SK-N-SH treated with all-trans-retinoic acid at 6 μM for 48 hours (cell line): ENCODE measurements around the gene KIF21A.

ENCODE experiments used
- ATAC-seq: fragments of 200-7000 bp; cut with Tn5 transposase; 3 replicates; pipeline ENCODE4 v1.9.1; 2020; ENCODE audit warnings: mild to moderate bottlenecking, moderate library complexity
- ARNTL ChIP-seq: fragments of 450-650 bp; formaldehyde crosslinking; IDR thresholded peaks from 2 replicates; pipeline ENCODE4 v1.5.0; 2020; ENCODE audit warnings: low read depth, mild to moderate bottlenecking, moderate library complexity, borderline replicate concordance
- BACH2 ChIP-seq: fragments of 250-450 bp; sonication (Bioruptor Pico); IDR thresholded peaks from 2 replicates; pipeline ENCODE4 v1.9.0; 2021; ENCODE audit warnings: mild to moderate bottlenecking, borderline replicate concordance
- CSDC2 ChIP-seq: fragments of 250-450 bp; sonication (Bioruptor Pico); IDR thresholded peaks from 2 replicates; pipeline ENCODE4 v1.5.0; 2020; ENCODE audit warnings: mild to moderate bottlenecking, moderate library complexity
- ESRRG ChIP-seq: fragments of 250-450 bp; sonication (Bioruptor Pico); IDR thresholded peaks from 2 replicates; pipeline ENCODE4 v1.6.1; 2021; ENCODE audit warnings: mild to moderate bottlenecking
- GLIS3 ChIP-seq: fragments of 250-450 bp; sonication (Bioruptor Pico); IDR thresholded peaks from 2 replicates; pipeline ENCODE4 v1.5.0; 2020; ENCODE audit warnings: mild to moderate bottlenecking, moderate library complexity
- ISL1 ChIP-seq: fragments of 250-450 bp; sonication (Bioruptor Pico); IDR thresholded peaks from 2 replicates; pipeline ENCODE4 v2.1.2; 2022; ENCODE audit warnings: mild to moderate bottlenecking, moderate library complexity
- OSR1 ChIP-seq: fragments of 250-450 bp; sonication (Bioruptor Pico); IDR thresholded peaks from 2 replicates; pipeline ENCODE4 v1.8.0; 2022; ENCODE audit warnings: moderate library complexity, mild to moderate bottlenecking, inconsistent platforms
- POU6F1 ChIP-seq: fragments of 250-450 bp; sonication (Bioruptor Pico); IDR thresholded peaks from 2 replicates; pipeline ENCODE4 v1.8.0; 2021; ENCODE audit warnings: low read depth, mild to moderate bottlenecking, moderate library complexity, borderline replicate concordance
- PPARA ChIP-seq: fragments of 250-450 bp; sonication (Bioruptor Pico); IDR thresholded peaks from 2 replicates; pipeline ENCODE4 v1.5.0; 2020; ENCODE audit warnings: mild to moderate bottlenecking, borderline replicate concordance
- RARB ChIP-seq: fragments of 250-450 bp; sonication (Bioruptor Pico); IDR thresholded peaks from 2 replicates; pipeline ENCODE4 v1.8.0; 2021; ENCODE audit warnings: mild to moderate bottlenecking, moderate library complexity
- TCF4 ChIP-seq: fragments of 250-450 bp; sonication (Bioruptor Pico); IDR thresholded peaks from 2 replicates; pipeline ENCODE4 v1.8.0; 2021; ENCODE audit warnings: mild to moderate bottlenecking, moderate library complexity, borderline replicate concordance
- TOX ChIP-seq: fragments of 250-450 bp; sonication (Bioruptor Pico); IDR thresholded peaks from 2 replicates; pipeline ENCODE4 v1.8.0; 2021; ENCODE audit warnings: mild to moderate bottlenecking, moderate library complexity, borderline replicate concordance
- ZC3H10 ChIP-seq: fragments of 250-450 bp; sonication (Bioruptor Pico); IDR thresholded peaks from 2 replicates; pipeline ENCODE4 v1.5.1; 2021; ENCODE audit warnings: mild to moderate bottlenecking, moderate library complexity
- ZFP3 ChIP-seq: fragments of 250-450 bp; sonication (Bioruptor Pico); IDR thresholded peaks from 2 replicates; pipeline ENCODE4 v1.5.0; 2020; ENCODE audit warnings: mild to moderate bottlenecking, moderate library complexity
- ZFP30 ChIP-seq: fragments of 450-650 bp; formaldehyde crosslinking; IDR thresholded peaks from 2 replicates; pipeline ENCODE4 v1.5.0; 2022; ENCODE audit warnings: mild to moderate bottlenecking, moderate library complexity
- ZNF565 ChIP-seq: fragments of 450-650 bp; formaldehyde crosslinking; conservative IDR thresholded peaks from 2 replicates; pipeline ENCODE4 v1.5.0; 2020; ENCODE audit warnings: low read depth, mild to moderate bottlenecking, moderate library complexity
- ZNF70 ChIP-seq: fragments of 450-650 bp; formaldehyde crosslinking; IDR thresholded peaks from 2 replicates; pipeline ENCODE4 v1.5.0; 2020; ENCODE audit warnings: mild to moderate bottlenecking, moderate library complexity
- ZNF8 ChIP-seq: fragments of 450-650 bp; formaldehyde crosslinking; IDR thresholded peaks from 2 replicates; pipeline ENCODE4 v1.5.0; 2020; ENCODE audit warnings: mild to moderate bottlenecking, moderate library complexity
- TF ChIP-seq, protein P1 (sequence below): fragments of 250-450 bp; sonication (Bioruptor Pico); IDR thresholded peaks from 2 replicates; pipeline ENCODE4 v1.5.1; 2020; ENCODE audit warnings: low read depth, mild to moderate bottlenecking, moderate library complexity
- TF ChIP-seq, protein P2 (sequence below): fragments of 250-450 bp; sonication (Bioruptor Pico); IDR thresholded peaks from 2 replicates; pipeline ENCODE4 v1.5.1; 2021; ENCODE audit warnings: mild to moderate bottlenecking, moderate library complexity
- TF ChIP-seq, protein P3 (sequence below): fragments of 250-450 bp; sonication (Bioruptor Pico); IDR thresholded peaks from 2 replicates; pipeline ENCODE4 v1.5.0; 2020; ENCODE audit warnings: mild to moderate bottlenecking, moderate library complexity
- TF ChIP-seq, protein P4 (sequence below): fragments of 250-450 bp; sonication (Bioruptor Pico); IDR thresholded peaks from 2 replicates; pipeline ENCODE4 v1.8.0; 2020; ENCODE audit warnings: mild to moderate bottlenecking, moderate library complexity, borderline replicate concordance

KIF21A gene

DNA sequence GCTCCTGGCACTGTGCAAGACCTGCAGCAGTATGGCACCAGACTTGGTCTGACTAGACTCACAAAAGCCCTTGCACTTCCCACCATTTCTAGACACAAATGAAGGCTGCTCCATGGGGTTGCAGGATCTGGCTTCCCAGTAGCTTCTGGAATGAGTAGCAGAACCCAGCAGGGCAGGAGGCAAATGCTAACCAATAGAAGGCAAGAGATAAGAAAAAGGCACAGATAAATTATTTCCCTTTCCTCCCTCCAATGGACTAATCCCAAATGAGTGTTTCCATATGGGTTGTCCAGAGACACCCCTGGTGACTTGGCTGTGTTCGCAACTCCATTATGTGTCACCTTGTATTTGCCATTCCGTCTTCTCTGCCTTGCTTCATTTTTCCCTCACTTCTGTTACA lies 49.7 kb downstream of the KIF21A start:
- peak; percentile 18; the same call in 1 of the 3 replicates for ATAC-seq
- TF ChIP-seq ISL1 (CRISPR knock-in tag) (no peak), ZNF565 (CRISPR knock-in tag) (no peak), ZC3H10 (CRISPR knock-in tag) (no peak), ZFP30 (CRISPR knock-in tag) (no peak), TOX (CRISPR knock-in tag) (no peak), PPARA (CRISPR knock-in tag) (no peak), ZNF8 (CRISPR knock-in tag) (no peak), TCF4 (CRISPR knock-in tag) (0 out of 2 replicates have a peak, but pooled peaks have one; percentile 44), CSDC2 (no peak), ZFP3 (no peak), ESRRG (CRISPR knock-in tag) (no peak), RARB (CRISPR knock-in tag) (no peak), OSR1 (no peak), ZNF70 (CRISPR knock-in tag) (no peak)
- TF ChIP-seq, protein P1, sequence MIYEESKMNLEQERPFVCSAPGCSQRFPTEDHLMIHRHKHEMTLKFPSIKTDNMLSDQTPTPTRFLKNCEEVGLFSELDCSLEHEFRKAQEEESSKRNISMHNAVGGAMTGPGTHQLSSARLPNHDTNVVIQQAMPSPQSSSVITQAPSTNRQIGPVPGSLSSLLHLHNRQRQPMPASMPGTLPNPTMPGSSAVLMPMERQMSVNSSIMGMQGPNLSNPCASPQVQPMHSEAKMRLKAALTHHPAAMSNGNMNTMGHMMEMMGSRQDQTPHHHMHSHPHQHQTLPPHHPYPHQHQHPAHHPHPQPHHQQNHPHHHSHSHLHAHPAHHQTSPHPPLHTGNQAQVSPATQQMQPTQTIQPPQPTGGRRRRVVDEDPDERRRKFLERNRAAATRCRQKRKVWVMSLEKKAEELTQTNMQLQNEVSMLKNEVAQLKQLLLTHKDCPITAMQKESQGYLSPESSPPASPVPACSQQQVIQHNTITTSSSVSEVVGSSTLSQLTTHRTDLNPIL (CRISPR knock-in tag), result no peak
- TF ChIP-seq, protein P2, sequence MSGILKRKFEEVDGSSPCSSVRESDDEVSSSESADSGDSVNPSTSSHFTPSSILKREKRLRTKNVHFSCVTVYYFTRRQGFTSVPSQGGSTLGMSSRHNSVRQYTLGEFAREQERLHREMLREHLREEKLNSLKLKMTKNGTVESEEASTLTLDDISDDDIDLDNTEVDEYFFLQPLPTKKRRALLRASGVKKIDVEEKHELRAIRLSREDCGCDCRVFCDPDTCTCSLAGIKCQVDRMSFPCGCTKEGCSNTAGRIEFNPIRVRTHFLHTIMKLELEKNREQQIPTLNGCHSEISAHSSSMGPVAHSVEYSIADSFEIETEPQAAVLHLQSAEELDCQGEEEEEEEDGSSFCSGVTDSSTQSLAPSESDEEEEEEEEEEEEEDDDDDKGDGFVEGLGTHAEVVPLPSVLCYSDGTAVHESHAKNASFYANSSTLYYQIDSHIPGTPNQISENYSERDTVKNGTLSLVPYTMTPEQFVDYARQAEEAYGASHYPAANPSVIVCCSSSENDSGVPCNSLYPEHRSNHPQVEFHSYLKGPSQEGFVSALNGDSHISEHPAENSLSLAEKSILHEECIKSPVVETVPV, result no peak
- TF ChIP-seq, protein P3, sequence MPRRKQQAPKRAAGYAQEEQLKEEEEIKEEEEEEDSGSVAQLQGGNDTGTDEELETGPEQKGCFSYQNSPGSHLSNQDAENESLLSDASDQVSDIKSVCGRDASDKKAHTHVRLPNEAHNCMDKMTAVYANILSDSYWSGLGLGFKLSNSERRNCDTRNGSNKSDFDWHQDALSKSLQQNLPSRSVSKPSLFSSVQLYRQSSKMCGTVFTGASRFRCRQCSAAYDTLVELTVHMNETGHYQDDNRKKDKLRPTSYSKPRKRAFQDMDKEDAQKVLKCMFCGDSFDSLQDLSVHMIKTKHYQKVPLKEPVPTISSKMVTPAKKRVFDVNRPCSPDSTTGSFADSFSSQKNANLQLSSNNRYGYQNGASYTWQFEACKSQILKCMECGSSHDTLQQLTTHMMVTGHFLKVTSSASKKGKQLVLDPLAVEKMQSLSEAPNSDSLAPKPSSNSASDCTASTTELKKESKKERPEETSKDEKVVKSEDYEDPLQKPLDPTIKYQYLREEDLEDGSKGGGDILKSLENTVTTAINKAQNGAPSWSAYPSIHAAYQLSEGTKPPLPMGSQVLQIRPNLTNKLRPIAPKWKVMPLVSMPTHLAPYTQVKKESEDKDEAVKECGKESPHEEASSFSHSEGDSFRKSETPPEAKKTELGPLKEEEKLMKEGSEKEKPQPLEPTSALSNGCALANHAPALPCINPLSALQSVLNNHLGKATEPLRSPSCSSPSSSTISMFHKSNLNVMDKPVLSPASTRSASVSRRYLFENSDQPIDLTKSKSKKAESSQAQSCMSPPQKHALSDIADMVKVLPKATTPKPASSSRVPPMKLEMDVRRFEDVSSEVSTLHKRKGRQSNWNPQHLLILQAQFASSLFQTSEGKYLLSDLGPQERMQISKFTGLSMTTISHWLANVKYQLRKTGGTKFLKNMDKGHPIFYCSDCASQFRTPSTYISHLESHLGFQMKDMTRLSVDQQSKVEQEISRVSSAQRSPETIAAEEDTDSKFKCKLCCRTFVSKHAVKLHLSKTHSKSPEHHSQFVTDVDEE (CRISPR knock-in tag), result peak; percentile 41; the same call in 1 of the 2 replicates

DNA sequence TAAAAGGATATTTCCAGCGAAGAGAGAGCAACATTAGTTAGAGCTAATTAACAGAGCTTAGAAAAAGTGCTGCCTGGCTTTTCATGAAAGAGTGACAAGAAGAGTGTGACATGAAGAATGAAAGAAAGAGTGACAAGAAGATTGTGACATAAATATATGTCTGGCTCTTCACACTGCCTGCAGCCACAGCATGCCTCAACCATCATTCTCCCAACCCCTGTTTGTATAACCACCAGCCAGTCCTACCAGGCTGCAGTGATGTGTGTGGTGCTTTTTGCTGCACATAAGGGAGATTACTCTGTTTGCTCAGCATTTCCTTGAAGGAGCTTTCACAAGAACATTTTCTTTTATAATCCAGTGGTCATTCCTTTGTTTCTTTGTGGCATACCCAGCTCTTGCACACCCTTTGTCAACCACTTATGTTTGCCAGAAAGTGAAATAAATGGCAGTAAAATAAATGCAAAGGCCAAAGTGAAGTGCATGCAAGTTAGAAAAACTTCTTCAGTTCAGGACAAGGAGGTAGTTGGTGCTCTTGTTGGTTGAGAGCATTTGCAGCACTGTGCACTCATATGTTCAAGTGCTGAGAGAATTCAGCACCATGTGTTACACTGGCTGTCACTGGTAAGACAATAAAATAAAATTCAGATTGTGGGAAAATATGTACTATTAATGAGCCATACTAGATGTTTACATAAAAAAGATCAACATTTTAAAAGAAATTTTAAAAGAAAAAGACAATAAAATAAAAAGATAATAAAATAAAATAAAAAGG lies 50.6 kb downstream of the KIF21A start:
- ATAC-seq, result no peak
- TF ChIP-seq POU6F1 (CRISPR knock-in tag) (no peak), ZFP30 (CRISPR knock-in tag) (no peak), ISL1 (CRISPR knock-in tag) (no peak), ESRRG (CRISPR knock-in tag) (no peak), ZC3H10 (CRISPR knock-in tag) (no peak), ZNF8 (CRISPR knock-in tag) (no peak), RARB (CRISPR knock-in tag) (no peak), TCF4 (CRISPR knock-in tag) (no peak), OSR1 (no peak), ZFP3 (no peak), CSDC2 (no peak), PPARA (CRISPR knock-in tag) (no peak), GLIS3 (no peak), ARNTL (no peak), TOX (CRISPR knock-in tag) (no peak), ZNF70 (CRISPR knock-in tag) (no peak), BACH2 (CRISPR knock-in tag) (no peak)
- TF ChIP-seq, protein P3 (CRISPR knock-in tag), result no peak
- TF ChIP-seq, protein P4, sequence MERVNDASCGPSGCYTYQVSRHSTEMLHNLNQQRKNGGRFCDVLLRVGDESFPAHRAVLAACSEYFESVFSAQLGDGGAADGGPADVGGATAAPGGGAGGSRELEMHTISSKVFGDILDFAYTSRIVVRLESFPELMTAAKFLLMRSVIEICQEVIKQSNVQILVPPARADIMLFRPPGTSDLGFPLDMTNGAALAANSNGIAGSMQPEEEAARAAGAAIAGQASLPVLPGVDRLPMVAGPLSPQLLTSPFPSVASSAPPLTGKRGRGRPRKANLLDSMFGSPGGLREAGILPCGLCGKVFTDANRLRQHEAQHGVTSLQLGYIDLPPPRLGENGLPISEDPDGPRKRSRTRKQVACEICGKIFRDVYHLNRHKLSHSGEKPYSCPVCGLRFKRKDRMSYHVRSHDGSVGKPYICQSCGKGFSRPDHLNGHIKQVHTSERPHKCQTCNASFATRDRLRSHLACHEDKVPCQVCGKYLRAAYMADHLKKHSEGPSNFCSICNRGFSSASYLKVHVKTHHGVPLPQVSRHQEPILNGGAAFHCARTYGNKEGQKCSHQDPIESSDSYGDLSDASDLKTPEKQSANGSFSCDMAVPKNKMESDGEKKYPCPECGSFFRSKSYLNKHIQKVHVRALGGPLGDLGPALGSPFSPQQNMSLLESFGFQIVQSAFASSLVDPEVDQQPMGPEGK (CRISPR knock-in tag), result no peak
- TF ChIP-seq, protein P1 (CRISPR knock-in tag), result no peak
